Endothelial cell of umbilical vein (primary cell): ENCODE measurements around the gene WDR93.

Experiments used
- EZH2 ChIP-seq: IDR thresholded peaks from 2 replicates; pipeline ENCODE4 v1.6.1; 2012; ENCODE audit warnings: borderline replicate concordance, low read depth, mild to moderate bottlenecking, moderate library complexity, low read length, inconsistent platforms; ENCODE audit not compliant: severe bottlenecking
- FOS ChIP-seq: IDR thresholded peaks from 2 replicates; pipeline ENCODE4 v1.6.1; 2011; ENCODE audit warnings: mild to moderate bottlenecking, low read length, moderate library complexity, borderline replicate concordance; ENCODE audit not compliant: insufficient read depth
- MYC ChIP-seq: IDR thresholded peaks from one replicate; pipeline ENCODE4 v1.6.1; 2011; ENCODE audit warnings: mild to moderate bottlenecking, low read depth, low read length
- POLR2A ChIP-seq: IDR thresholded peaks from 2 replicates; pipeline ENCODE4 v1.6.1; 2012; ENCODE audit warnings: low read depth, mild to moderate bottlenecking, control low read depth, low read length
- POLR2AphosphoS5 ChIP-seq: IDR thresholded peaks from 2 replicates; pipeline ENCODE4 v1.6.1; 2012; ENCODE audit warnings: low read depth, mild to moderate bottlenecking, control low read depth, low read length, moderate library complexity; ENCODE audit not compliant: insufficient read depth
- TF ChIP-seq, protein P1 (sequence below), 2 donors: IDR thresholded peaks; 1 replicate in 1 of 2; 2 replicates in 1 of 2; pipeline ENCODE4 v1.5.1; 2011; ENCODE audit warnings: low read length in 2 of 2, mild to moderate bottlenecking in 2 of 2, moderate library complexity in 2 of 2, control low read depth in 1 of 2, inconsistent platforms in 1 of 2, low read depth in 1 of 2; ENCODE audit not compliant: insufficient read depth in 1 of 2; ENCODE audit errors: extremely low read depth in 1 of 2
- TF ChIP-seq, protein P2 (sequence below): IDR thresholded peaks from 2 replicates; pipeline ENCODE4 v1.6.1; 2011; ENCODE audit not compliant: insufficient read depth, insufficient read length

GRCh38 chr15:89674526-89674925 is 16.1 kb upstream of the WDR93 start:
- no peak for TF ChIP-seq EZH2
- TF ChIP-seq, protein P1, sequence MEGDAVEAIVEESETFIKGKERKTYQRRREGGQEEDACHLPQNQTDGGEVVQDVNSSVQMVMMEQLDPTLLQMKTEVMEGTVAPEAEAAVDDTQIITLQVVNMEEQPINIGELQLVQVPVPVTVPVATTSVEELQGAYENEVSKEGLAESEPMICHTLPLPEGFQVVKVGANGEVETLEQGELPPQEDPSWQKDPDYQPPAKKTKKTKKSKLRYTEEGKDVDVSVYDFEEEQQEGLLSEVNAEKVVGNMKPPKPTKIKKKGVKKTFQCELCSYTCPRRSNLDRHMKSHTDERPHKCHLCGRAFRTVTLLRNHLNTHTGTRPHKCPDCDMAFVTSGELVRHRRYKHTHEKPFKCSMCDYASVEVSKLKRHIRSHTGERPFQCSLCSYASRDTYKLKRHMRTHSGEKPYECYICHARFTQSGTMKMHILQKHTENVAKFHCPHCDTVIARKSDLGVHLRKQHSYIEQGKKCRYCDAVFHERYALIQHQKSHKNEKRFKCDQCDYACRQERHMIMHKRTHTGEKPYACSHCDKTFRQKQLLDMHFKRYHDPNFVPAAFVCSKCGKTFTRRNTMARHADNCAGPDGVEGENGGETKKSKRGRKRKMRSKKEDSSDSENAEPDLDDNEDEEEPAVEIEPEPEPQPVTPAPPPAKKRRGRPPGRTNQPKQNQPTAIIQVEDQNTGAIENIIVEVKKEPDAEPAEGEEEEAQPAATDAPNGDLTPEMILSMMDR (IDR thresholded peaks at IDR 0.05; ENCODE audit: extremely low read depth in 1 of 2, insufficient read depth in 1 of 2, low read depth in 1 of 2, low read length in 2 of 2): no peak
- no peak for TF ChIP-seq MYC
- no peak for TF ChIP-seq POLR2AphosphoS5
- no peak for TF ChIP-seq POLR2A
- TF ChIP-seq, protein P2, sequence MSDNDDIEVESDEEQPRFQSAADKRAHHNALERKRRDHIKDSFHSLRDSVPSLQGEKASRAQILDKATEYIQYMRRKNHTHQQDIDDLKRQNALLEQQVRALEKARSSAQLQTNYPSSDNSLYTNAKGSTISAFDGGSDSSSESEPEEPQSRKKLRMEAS: no peak
- TF ChIP-seq FOS: no peak
